K562 (cell line): ENCODE measurements around the gene HNMT. TPM values are rescaled to one million over a fixed set of nuclear protein-coding genes. Genes with fewer than 3 reads are reported as not detected.

Source experiments
- ATAC-seq: fragments of 200-7000 bp; cut with Tn5 transposase; 3 replicates; pipeline ENCODE4 v1.9.1; 2020; ENCODE audit warnings: moderate library complexity
- BruUV-seq: library from RNA; stranded (reverse); fragments of 400-500 nt; replicated peaks from 2 replicates; lab custom pipeline; 2021; lab: Mats Ljungman, UMichigan
- CTCF ChIA-PET: fragments of 300-600 bp; formaldehyde crosslinking; extraction: SDS; loops from one replicate; lab custom pipeline; 2021; ENCODE audit warnings: low intra/inter-chr PET ratio; lab: Yijun Ruan, JAX
- POLR2A ChIA-PET: fragments of 300-600, 350-650 bp; sonication (Branson Sonifier 250); formaldehyde crosslinking; extraction: SDS; loops from one replicate; lab custom pipeline; 2021; ENCODE audit warnings: antibody characterized with exemption, inconsistent platforms; lab: Yijun Ruan, JAX
- DNase-seq, 4 experiments: peaks; one replicate each; pipeline versions ENCODE4 v3.0.0 to v3.0.0-alpha.2; 2011 to 2018; ENCODE audit warnings: low spot score in 3 of 4, mixed read lengths in 3 of 4; ENCODE audit errors: extremely low read depth in 1 of 4
- FAIRE-seq: peaks from 2 replicates; lab custom pipeline; 2011; peaks lifted over from hg19 to GRCh38; lab: Jason Lieb, UNC
- H2AFZ ChIP-seq: 2 replicates; pipeline ENCODE4 v1.6.0; 2011; ENCODE audit warnings: low read depth, low read length, control low read depth, inconsistent platforms
- H3K27ac ChIP-seq: fragments of 200-600 bp; 3 replicates; pipeline ENCODE4 v1.8.0; 2011; ENCODE audit warnings: low read depth, mild to moderate bottlenecking, control low read depth, inconsistent platforms, low read length, moderate library complexity, mixed read lengths; ENCODE audit errors: extremely low read depth
- H3K27me3 ChIP-seq, 2 experiments: fragments of 300-600 bp in 1 of 2; 2 replicates in 1 of 2; 3 replicates in 1 of 2; pipeline versions ENCODE4 v1.6.0 to v1.8.0; 2011; ENCODE audit warnings: inconsistent platforms in 2 of 2, low read length in 2 of 2, mild to moderate bottlenecking in 1 of 2, mixed read lengths in 1 of 2, moderate library complexity in 1 of 2; ENCODE audit not compliant: control insufficient read depth in 2 of 2, insufficient read depth in 2 of 2
- H3K36me3 ChIP-seq: fragments of 300-600 bp; 3 replicates; pipeline ENCODE4 v1.8.0; 2011; ENCODE audit warnings: mild to moderate bottlenecking, low read length, inconsistent platforms; ENCODE audit not compliant: control insufficient read depth, insufficient read depth
- H3K4me1 ChIP-seq, 2 experiments: fragments of 200-600 bp in 1 of 2; replicated peaks in 1 of 2; 2 replicates in 1 of 2; 3 replicates in 1 of 2; pipeline versions ENCODE4 v1.5.1 to v1.8.0; 2011; ENCODE audit warnings: inconsistent platforms in 2 of 2, low read length in 2 of 2, mild to moderate bottlenecking in 1 of 2, mixed read lengths in 1 of 2, moderate library complexity in 1 of 2; ENCODE audit not compliant: control insufficient read depth in 2 of 2, insufficient read depth in 2 of 2
- H3K4me2 ChIP-seq: 2 replicates; pipeline ENCODE4 v1.6.1; 2011; ENCODE audit warnings: low read length, control low read depth, inconsistent platforms, mixed read lengths; ENCODE audit not compliant: insufficient read depth
- H3K4me3 ChIP-seq: fragments of 200-600 bp; sonication (generic), shearing (Covaris generic); 2 replicates; pipeline ENCODE4 v1.5.1; 2016; ENCODE audit warnings: control low read depth, inconsistent platforms
- H3K79me2 ChIP-seq: fragments of 200-600 bp; 3 replicates; pipeline ENCODE4 v1.8.0; 2011; ENCODE audit warnings: low read length, inconsistent platforms; ENCODE audit not compliant: control insufficient read depth, insufficient read depth
- H3K9ac ChIP-seq, 2 experiments: 2 replicates each; pipeline versions ENCODE4 v1.6.0 to v1.6.1; 2011; ENCODE audit warnings: low read depth in 2 of 2, low read length in 2 of 2, control low read depth in 1 of 2, inconsistent platforms in 1 of 2, mild to moderate bottlenecking in 1 of 2, mixed read lengths in 1 of 2; ENCODE audit not compliant: insufficient read depth in 1 of 2
- H3K9me1 ChIP-seq: one replicate; pipeline ENCODE4 v1.6.0; 2011; ENCODE audit warnings: inconsistent platforms, mild to moderate bottlenecking, low read length, moderate library complexity; ENCODE audit not compliant: control insufficient read depth, insufficient read depth
- H3K9me3 ChIP-seq: replicated peaks from 2 replicates; pipeline ENCODE4 v1.5.1; 2011; ENCODE audit warnings: low read depth, low read length, inconsistent platforms; ENCODE audit not compliant: control insufficient read depth, insufficient read depth
- H4K20me1 ChIP-seq: replicated peaks from 2 replicates; pipeline ENCODE4 v1.6.1; 2011; ENCODE audit warnings: low read length, inconsistent platforms, mixed read lengths; ENCODE audit not compliant: control insufficient read depth, insufficient read depth
- BCOR ChIP-seq: fragments of 450-650 bp; IDR thresholded peaks from 2 replicates; pipeline ENCODE4 v1.6.1; 2016
- BRD9 ChIP-seq: fragments of 450-650 bp; IDR thresholded peaks from 2 replicates; pipeline ENCODE4 v1.6.1; 2018; ENCODE audit warnings: low read depth; ENCODE audit not compliant: partially characterized antibody
- CBFA2T3 ChIP-seq: fragments of 450-650 bp; IDR thresholded peaks from 2 replicates; pipeline ENCODE4 v1.6.1; 2017
- CREM ChIP-seq: IDR thresholded peaks from 2 replicates; pipeline ENCODE4 v1.6.1; 2014; ENCODE audit warnings: antibody characterized with exemption, low read depth
- HDGF ChIP-seq: fragments of 450-650 bp; IDR thresholded peaks from 2 replicates; pipeline ENCODE4 v1.6.1; 2016
- KDM1A ChIP-seq, 2 experiments: fragments of 450-650 bp; IDR thresholded peaks; 2 replicates each; pipeline ENCODE4 v1.6.1; 2016; ENCODE audit warnings: mild to moderate bottlenecking in 2 of 2
- LEF1 ChIP-seq: fragments of 450-650 bp; IDR thresholded peaks from 2 replicates; pipeline ENCODE4 v1.6.1; 2016; ENCODE audit warnings: mild to moderate bottlenecking
- NR4A1 ChIP-seq, 2 experiments: fragments of 250-450 bp in 1 of 2; fragments of 450-650 bp in 1 of 2; sonication (Bioruptor Pico) in 1 of 2; IDR thresholded peaks; 2 replicates each; pipeline versions ENCODE4 v1.4.0 to v1.6.1; 2016 to 2020; ENCODE audit warnings: mild to moderate bottlenecking in 2 of 2, missing compliant biosample characterization in 1 of 2, missing genetic modification characterization in 1 of 2, moderate library complexity in 1 of 2
- POLR2AphosphoS2 ChIP-seq: IDR thresholded peaks from 2 replicates; pipeline ENCODE4 v1.6.1; 2012; ENCODE audit warnings: low read length, improper control_type of control experiment
- RBM17 ChIP-seq: fragments of 200-400 bp; formaldehyde crosslinking; IDR thresholded peaks from 2 replicates; pipeline ENCODE4 v1.6.1; 2017; ENCODE audit warnings: low read depth, mild to moderate bottlenecking, low read length, borderline replicate concordance
- RBM25 ChIP-seq: fragments of 200-400 bp; formaldehyde crosslinking; IDR thresholded peaks from 2 replicates; pipeline ENCODE4 v1.6.1; 2018; ENCODE audit warnings: low read length, low read depth, moderate library complexity; ENCODE audit not compliant: severe bottlenecking
- SMARCE1 ChIP-seq: fragments of 450-650 bp; IDR thresholded peaks from 2 replicates; pipeline ENCODE4 v1.7.1; 2016; ENCODE audit warnings: mild to moderate bottlenecking
- STAG1 ChIP-seq: sonication (generic); formaldehyde crosslinking; IDR thresholded peaks from 2 replicates; pipeline ENCODE4 v1.5.0; 2020; ENCODE audit warnings: missing genetic modification reagents, borderline replicate concordance
- TFAM ChIP-seq: fragments of 250-450 bp; sonication (Bioruptor Pico); conservative IDR thresholded peaks from 2 replicates; pipeline ENCODE4 v1.5.0; 2021; ENCODE audit warnings: mild to moderate bottlenecking, moderate library complexity
- ZBTB1 ChIP-seq: sonication (generic); formaldehyde crosslinking; IDR thresholded peaks from 2 replicates; pipeline ENCODE4 v1.8.1; 2023; ENCODE audit warnings: missing genetic modification reagents, low read depth, mild to moderate bottlenecking, borderline replicate concordance
- ZNF146 ChIP-seq: IDR thresholded peaks from one replicate; pipeline ENCODE4 v1.6.1; 2018; ENCODE audit warnings: missing compliant biosample characterization; ENCODE audit not compliant: unreplicated experiment
- ZNF217 ChIP-seq: sonication (generic); formaldehyde crosslinking; IDR thresholded peaks from 2 replicates; pipeline ENCODE4 v1.8.0; 2022; ENCODE audit warnings: mild to moderate bottlenecking, missing genetic modification reagents
- WGBS: fragments of 100-300 bp; shearing (Covaris generic); methylation state at CpG from one replicate; pipeline ENCODE4 v1.1.6; 2016; ENCODE audit warnings: low coverage, mixed read lengths; ENCODE audit not compliant: insufficient coverage; ENCODE audit errors: missing lambda C conversion rate; 5-methylcytosine and 5-hydroxymethylcytosine counted together
- in situ Hi-C: fragments of 300-500 bp; cut with MboI; formaldehyde crosslinking; loops from 4 replicates; pipeline ENCODE4 v1.15.0; 2018; ENCODE audit warnings: inconsistent platforms, mixed read lengths
- intact Hi-C: fragments of 100-400 bp; cut with micrococcal nuclease; formaldehyde crosslinking; loops from 2 replicates; pipeline ENCODE4 v1.14.2; 2022
- polyA plus RNA-seq, 8 experiments: library from polyadenylated mRNA; depleted of rRNA in 4 of 8; stranded (reverse) in 5 of 8; unstranded in 3 of 8; fragments of >200 nt; fragmentation: Nextera tagmentation in 2 of 8; fragmentation: Illumina TruSeq in 1 of 8; extraction: Ambion mirVana in 2 of 8; extraction: Trizol in 1 of 8; gene quantifications; 2 replicates each; pipeline versions ENCODE4 v1.2.1 to v1.2.3, GENCODE V29; 2011 to 2014; ENCODE audit warnings: inconsistent platforms in 1 of 8, missing spikeins in 1 of 8
- total RNA-seq, 7 experiments: library from RNA; depleted of rRNA in 6 of 7; stranded (reverse); fragments of >200 nt in 6 of 7; fragmentation: Illumina TruSeq in 2 of 7; extraction: Trizol in 2 of 7; gene quantifications; 2 replicates each; pipeline versions ENCODE4 v1.2.1 to v1.2.3, GENCODE V29; 2011 to 2021; ENCODE audit warnings: low replicate concordance in 1 of 7
- TF ChIP-seq, protein P1 (sequence below): fragments of 450-650 bp; IDR thresholded peaks from one replicate; pipeline ENCODE4 v1.6.1; 2018; ENCODE audit warnings: mild to moderate bottlenecking, moderate library complexity; ENCODE audit not compliant: partially characterized antibody

The HNMT gene
- total and polyA plus RNA-seq, 9 of the 15 experiments (the other 6 are each of a cell fraction or from before 2014, with no cell fraction given): 3.1 to 10.9 (median 5.3) TPM

DNA sequence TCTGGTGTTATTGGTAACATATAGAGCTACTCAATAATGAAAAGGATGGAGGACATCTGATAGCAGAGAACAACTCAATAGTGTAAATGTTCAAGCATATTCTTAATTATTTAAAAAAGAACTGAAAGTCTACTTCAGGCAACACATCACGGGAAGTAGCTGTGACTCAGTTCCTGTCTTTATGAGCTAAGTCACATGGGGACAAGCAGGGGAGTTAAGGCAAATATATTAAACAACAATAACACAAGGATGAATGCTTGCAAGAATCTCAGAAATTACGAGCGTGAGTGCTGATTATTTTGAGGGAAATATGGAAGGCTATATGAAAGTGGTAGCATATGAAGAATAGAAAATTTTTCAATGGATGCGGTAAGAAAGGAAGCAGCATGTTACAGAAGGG is 4.0 kb upstream of the HNMT start:
- no peak for FAIRE-seq

DNA sequence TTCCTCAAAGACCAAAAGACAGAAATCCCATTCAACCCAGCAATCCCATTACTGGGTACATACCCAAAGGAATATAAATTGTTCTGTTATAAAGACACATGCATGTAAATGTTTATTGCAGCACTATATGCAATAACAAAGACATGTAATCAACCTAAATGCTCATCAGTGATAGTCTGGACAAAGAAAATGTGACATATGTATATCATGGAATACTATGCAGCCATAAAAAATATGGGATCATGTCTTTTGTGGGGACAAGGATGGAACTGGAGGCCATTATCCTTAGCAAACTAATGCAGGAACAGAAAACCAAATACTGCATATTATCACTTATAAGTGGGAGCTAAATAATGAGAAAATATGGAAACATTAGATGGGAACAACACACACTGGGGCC is 2.7 kb upstream of the HNMT start:
- no peak overlapping the region for H3K9ac ChIP-seq
- H3K36me3 ChIP-seq: no peaks in the 10 kb centered on the region
- POLR2A ChIA-PET: no interaction called here
- H3K27me3 ChIP-seq: no peaks in the 10 kb centered on the region
- ATAC-seq (no peak), FAIRE-seq (no peak), DNase-seq (no peak)
- H3K9me1 ChIP-seq: no peaks in the 10 kb centered on the region
- CTCF ChIA-PET: interaction anchor here (0.6 kb wide), 1 partner anchor 127 kb away, joined by 3 read pairs; no protein-coding TSS in a partner anchor
- H3K4me3 ChIP-seq: no peak overlapping the region
- H3K79me2 ChIP-seq: no peaks in the 10 kb centered on the region
- H3K4me2 ChIP-seq: no peak overlapping the region
- no peaks in the 10 kb centered on the region for H3K9me3 ChIP-seq
- in situ Hi-C loops (no loop called here), intact Hi-C loops (no loop called here)
- no peaks in the 10 kb centered on the region for H4K20me1 ChIP-seq
- peaks cover 3 to 16% of the 10 kb centered on the region in 2 experiments; a peak in 3 of 5 replicates for H3K4me1 ChIP-seq
- no peak overlapping the region for H3K27ac ChIP-seq
- H2AFZ ChIP-seq: no peak overlapping the region
- TF ChIP-seq RBM25 (peak; percentile 66), BCOR (0 out of 2 replicates have a peak, but pooled peaks have one; percentile 47), ZNF146 (peak; percentile 90)
- TF ChIP-seq, protein P1, sequence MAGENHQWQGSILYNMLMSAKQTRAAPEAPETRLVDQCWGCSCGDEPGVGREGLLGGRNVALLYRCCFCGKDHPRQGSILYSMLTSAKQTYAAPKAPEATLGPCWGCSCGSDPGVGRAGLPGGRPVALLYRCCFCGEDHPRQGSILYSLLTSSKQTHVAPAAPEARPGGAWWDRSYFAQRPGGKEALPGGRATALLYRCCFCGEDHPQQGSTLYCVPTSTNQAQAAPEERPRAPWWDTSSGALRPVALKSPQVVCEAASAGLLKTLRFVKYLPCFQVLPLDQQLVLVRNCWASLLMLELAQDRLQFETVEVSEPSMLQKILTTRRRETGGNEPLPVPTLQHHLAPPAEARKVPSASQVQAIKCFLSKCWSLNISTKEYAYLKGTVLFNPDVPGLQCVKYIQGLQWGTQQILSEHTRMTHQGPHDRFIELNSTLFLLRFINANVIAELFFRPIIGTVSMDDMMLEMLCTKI: no peak
- BruUV-seq: no TSS peak

More for the DNA sequence above, 4.0 kb upstream of the HNMT start:
- CTCF ChIA-PET: no interaction called here
- H3K36me3 ChIP-seq: no peaks in the 10 kb centered on the region
- no peaks in the 10 kb centered on the region for H3K9me1 ChIP-seq
- H3K4me2 ChIP-seq: no peak overlapping the region
- no peak overlapping the region for H3K9ac ChIP-seq
- peaks cover 3 to 16% of the 10 kb centered on the region in 2 experiments; a peak in 3 of 5 replicates for H3K4me1 ChIP-seq
- H3K9me3 ChIP-seq: no peaks in the 10 kb centered on the region
- DNase-seq (no peak), ATAC-seq (no peak)
- H2AFZ ChIP-seq: no peak overlapping the region
- no TSS peak for BruUV-seq
- no peaks in the 10 kb centered on the region for H4K20me1 ChIP-seq
- H3K27me3 ChIP-seq: no peaks in the 10 kb centered on the region
- no peak overlapping the region for H3K27ac ChIP-seq
- 71% methylated on average over 4 of the region's 4 CpGs for WGBS
- in situ Hi-C loops (no loop called here), intact Hi-C loops (no loop called here)
- TF ChIP-seq LEF1 (no peak), SMARCE1 (no peak), HDGF (no peak), POLR2AphosphoS2 (no peak), NR4A1 (CRISPR knock-in tag; IDR thresholded peaks at IDR 0.05) (no peak), NR4A1 (tag; IDR thresholded peaks at IDR 0.05) (no peak), ZNF146 (no peak), TFAM (CRISPR knock-in tag) (no peak), ZBTB1 (CRISPR knock-in tag) (no peak), STAG1 (CRISPR knock-in tag) (no peak), CREM (no peak), ZNF217 (CRISPR knock-in tag) (no peak), KDM1A (IDR thresholded peaks at IDR 0.05) (no peak), CBFA2T3 (no peak), BRD9 (no peak), RBM17 (no peak)
- no peak overlapping the region for H3K4me3 ChIP-seq
- H3K79me2 ChIP-seq: no peaks in the 10 kb centered on the region
- POLR2A ChIA-PET: no interaction called here
